ENCODE results near the gene GNPAT.

DNA sequence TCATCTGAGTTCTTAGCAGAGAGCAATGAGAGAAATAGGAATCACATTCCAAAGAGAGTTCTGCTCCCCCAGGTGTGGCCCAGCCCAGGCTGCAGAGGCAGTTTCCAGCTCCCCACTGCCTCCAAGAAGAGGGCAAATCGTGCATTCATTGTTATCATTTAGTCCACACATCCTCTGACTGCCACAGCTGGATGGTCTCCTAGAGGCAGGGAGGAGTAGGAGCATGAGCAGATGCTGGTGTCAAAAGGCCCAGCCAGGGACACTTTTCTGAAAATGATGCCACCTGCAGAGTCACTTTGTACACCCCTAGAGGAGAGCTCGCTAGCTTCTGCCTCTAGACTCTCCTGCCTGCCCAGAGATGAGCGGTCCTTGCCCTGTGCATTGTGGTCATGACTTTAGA, 33.6 kb upstream of the GNPAT start:
- TF ChIP-seq ZNF169 (tag by site-specific recombination; IDR thresholded peaks at IDR 0.05): no peak
- TF ChIP-seq ZNF791 (tag by site-specific recombination; IDR thresholded peaks at IDR 0.05): no peak
- TF ChIP-seq CTCF (tag by site-specific recombination; IDR thresholded peaks at IDR 0.05): 0 out of 2 replicates have a peak, but pooled peaks have one; percentile 14
- TF ChIP-seq HOXA7 (CRISPR knock-in tag; IDR thresholded peaks at IDR 0.05; ENCODE audit: borderline replicate concordance): no peak
- TF ChIP-seq ZNF202 (tag by site-specific recombination; IDR thresholded peaks at IDR 0.05; ENCODE audit: borderline replicate concordance): no peak
- TF ChIP-seq HOXC10 (CRISPR knock-in tag; IDR thresholded peaks at IDR 0.05): no peak
- TF ChIP-seq ZNF830 (tag by site-specific recombination; IDR thresholded peaks at IDR 0.05; ENCODE audit: low read depth): no peak
- no peak for TF ChIP-seq ZSCAN16 (tag by site-specific recombination; IDR thresholded peaks at IDR 0.05)
- TF ChIP-seq ZBTB7A (tag by site-specific recombination; IDR thresholded peaks at IDR 0.05; ENCODE audit: low read depth): no peak
- TF ChIP-seq ZSCAN23 (tag by site-specific recombination; IDR thresholded peaks at IDR 0.05): no peak

Data from HEK293 (cell line).